ENCODE data around the gene CPAMD8.

The CPAMD8 gene

DNA sequence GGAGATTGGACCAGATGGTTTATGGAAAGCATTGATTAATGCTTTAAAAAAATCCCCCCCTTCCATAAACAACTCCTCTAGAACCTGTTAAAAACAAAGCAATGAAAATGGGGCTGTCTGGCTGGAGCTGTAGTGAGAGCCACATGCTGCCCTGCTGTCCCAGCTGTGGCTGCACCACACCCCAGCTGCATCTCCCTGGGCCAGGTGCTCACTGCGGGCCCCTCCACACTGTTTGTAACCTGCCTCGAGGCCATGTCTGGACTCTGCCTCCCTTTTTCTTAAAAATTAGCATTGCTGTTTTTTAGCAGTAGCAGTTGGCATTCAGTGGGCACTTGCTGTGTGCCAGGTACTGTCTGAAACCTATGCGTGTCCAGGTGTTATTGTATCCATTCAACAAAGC is 153.0 kb downstream of the CPAMD8 start:
- ATAC-seq, result no peak

GRCh38 chr19:16872728-16873127 is 153.9 kb downstream of the CPAMD8 start:
- ATAC-seq (no peak), DNase-seq (no peak)

More for the DNA sequence above, 153.0 kb downstream of the CPAMD8 start:
- no peak for DNase-seq

GRCh38 chr19:16871871-16872270 is 154.7 kb downstream of the CPAMD8 start:
- ATAC-seq, result no peak

GRCh38 chr19:16869331-16869972 is 157.2 kb downstream of the CPAMD8 start:
- ATAC-seq (no peak), DNase-seq (no peak)

More at GRCh38 chr19:16871871-16872270, 154.7 kb downstream of the CPAMD8 start:
- no peak for DNase-seq

- ATAC-seq, result no peak
- DNase-seq, result no peak
Measured at GRCh38 chr19:16868423-16869130, 158.0 kb downstream of the CPAMD8 start.

GRCh38 chr19:16867211-16867610 is 159.4 kb downstream of the CPAMD8 start:
- DNase-seq, result no peak
- ATAC-seq, result no peak

DNA sequence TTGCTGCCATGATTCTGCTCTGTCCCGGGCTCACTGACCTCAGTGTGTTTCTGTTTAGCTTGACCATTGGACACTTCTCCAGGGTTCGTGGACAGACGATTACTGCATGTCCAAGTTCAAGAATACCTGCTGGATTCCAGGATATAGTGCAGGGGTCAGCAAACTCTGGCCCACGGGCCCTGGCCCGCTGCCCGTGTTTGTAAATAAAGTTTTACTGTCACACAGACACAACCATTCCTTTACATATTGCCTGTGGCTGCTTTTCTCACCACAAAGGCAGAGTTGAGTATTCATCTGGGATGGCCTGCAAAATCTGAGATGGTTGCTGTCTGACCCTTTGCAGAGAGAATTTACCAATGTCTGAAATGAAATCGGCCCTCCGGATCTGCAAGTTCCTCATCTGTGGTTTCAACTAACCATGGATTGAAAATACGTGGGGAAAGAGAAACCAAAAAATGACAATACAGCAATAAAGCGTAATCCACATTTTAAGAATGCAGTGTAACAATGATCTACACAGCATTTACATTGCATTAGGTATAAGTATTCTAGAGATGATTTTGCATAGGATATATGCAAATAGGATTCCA is 163.7 kb downstream of the CPAMD8 start:
- DNase-seq (no peak), ATAC-seq (no peak)

- ATAC-seq, result no peak
Measured at GRCh38 chr19:16861834-16862233, 164.8 kb downstream of the CPAMD8 start.

DNA sequence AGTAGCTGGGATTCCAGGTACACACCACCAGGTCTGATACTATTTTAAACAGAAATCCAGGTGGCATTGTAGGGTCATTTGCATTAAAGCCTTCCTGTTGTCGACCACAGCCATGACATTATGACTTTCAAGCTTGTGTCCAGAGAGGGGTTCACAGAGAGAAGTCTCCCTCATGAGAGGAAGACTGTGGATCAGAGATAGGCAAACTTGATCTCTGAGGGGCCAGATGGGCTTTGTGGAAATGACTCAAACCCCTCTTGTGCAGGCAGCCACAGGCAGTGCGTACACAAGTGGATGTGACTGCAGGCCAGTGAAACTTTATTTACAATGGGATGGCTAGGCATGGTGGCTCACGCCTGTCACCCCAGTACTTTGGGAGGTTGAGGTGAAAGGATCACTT is 165.6 kb downstream of the CPAMD8 start:
- DNase-seq, result no peak
- ATAC-seq, result no peak

More at GRCh38 chr19:16861834-16862233, 164.8 kb downstream of the CPAMD8 start:
- no peak for DNase-seq

DNA sequence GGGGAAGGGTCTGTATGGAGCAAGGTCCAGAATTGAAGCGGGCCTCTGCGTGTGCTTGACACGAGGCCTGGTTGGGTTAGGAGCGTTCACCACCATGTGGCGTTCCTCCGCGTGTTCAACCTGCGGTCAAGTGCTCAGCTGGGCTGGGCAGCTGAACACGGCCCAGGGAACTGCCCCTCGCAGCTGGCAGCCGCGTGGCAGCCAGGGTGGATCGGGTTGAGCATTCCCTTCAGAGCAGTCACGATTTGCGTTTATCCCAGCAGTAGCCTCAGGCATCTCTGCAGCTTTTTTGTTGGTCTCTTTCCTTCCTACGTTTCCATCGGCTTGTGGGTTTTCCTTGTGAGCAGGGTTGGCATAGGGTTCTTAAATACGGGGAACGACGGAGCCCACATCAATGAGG is 166.5 kb downstream of the CPAMD8 start:
- ATAC-seq, result no peak

DNA sequence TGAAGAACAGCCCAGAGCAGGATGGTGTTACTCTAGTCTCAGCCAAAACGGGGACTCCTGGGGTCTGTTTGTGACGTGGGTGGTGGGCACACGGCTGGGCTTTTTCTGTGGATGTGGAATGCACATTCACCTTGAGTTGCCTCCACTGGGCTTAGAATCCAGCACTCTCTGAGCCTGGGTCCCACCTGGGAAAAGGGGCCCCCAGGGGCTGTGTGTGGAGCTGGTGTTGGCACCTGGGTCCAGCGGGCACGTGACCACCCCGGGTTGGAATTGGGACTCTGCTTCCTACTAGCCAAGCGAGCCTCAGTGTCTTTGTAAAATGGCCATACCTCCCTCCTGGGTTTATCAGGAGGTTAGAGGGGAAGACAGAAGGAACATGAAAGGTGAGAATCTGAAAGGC is 167.0 kb downstream of the CPAMD8 start:
- ATAC-seq (no peak), DNase-seq (no peak)

More for the DNA sequence above, 166.5 kb downstream of the CPAMD8 start:
- DNase-seq, result no peak

GRCh38 chr19:16856091-16856490 is 170.5 kb downstream of the CPAMD8 start:
- DNase-seq (no peak), ATAC-seq (no peak)

DNA sequence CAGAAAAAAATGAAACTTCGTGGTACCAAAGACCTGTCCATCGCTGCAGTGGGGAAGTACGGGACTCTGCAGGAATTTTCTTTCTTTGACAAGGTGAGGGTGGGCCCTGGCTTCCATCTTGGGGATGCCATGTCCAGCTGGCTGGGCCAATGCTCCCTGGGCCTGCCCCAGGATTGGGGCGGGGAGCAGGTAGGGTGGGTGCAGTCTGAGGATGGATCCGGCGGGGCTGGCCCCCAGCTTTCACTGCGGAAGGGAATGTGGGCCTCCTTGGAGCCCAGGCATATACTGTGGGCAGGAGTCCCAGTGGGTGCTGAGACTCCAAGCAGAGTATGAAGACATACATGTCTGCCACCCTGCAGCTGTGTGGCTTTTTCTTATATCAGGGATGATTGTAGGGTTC is 173.5 kb downstream of the CPAMD8 start:
- ATAC-seq, result no peak
- no peak for DNase-seq

DNA sequence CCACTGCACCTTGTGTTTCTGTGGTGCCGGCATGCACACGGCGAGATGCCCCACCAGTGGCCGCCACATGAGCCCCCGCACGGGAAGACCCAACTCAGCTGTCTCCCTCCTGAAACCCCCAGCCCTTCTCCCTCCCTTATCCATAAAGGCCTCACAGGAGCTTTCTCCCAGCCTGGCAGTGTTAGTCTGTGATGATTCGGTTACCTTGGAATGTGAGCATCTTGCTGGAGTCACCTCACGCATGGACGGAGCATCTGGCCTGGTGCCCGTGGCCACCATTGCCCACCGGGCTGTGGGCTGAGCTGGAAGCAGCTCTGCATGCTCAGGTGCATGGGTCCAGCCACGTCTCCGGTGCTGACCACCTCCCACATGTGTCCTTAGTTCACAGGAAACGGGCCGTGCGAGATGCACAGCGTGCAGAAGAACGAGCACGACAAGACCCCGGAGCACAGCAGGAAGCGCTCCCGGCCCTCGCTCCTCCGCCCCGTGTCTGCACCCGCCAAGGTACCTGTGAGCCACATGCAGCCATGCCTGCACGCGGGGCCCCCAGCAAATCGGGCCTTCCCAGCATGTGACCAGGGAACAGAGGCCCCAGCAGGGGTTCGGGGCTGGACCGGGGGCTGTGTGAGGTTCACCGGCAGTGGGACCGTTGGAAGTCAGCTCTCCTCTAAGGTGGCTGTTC is 175.4 kb downstream of the CPAMD8 start:
- DNase-seq (no peak), ATAC-seq (no peak)

DNA sequence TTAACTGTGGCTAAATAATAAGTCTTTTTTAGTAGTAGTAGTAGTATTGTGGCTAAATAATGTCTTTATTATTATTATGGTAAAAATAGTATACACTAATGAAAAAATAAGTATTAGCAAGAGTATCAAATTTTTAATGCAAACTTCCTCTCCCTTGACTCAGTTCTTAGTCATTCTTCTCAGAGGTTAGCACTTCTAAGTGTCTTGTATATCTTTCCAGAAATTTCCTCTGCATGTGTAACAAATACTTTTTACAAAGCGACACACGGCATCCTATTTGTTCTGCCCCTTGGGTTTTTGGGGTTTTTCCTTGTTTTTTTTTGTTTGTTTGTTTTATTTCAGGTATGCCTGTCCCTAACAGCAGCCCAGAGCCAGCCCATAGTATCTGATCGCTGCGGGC is 176.5 kb downstream of the CPAMD8 start:
- ATAC-seq (no peak), DNase-seq (no peak)

GRCh38 chr19:16849168-16849567 is 177.4 kb downstream of the CPAMD8 start:
- ATAC-seq (no peak), DNase-seq (no peak)

DNA sequence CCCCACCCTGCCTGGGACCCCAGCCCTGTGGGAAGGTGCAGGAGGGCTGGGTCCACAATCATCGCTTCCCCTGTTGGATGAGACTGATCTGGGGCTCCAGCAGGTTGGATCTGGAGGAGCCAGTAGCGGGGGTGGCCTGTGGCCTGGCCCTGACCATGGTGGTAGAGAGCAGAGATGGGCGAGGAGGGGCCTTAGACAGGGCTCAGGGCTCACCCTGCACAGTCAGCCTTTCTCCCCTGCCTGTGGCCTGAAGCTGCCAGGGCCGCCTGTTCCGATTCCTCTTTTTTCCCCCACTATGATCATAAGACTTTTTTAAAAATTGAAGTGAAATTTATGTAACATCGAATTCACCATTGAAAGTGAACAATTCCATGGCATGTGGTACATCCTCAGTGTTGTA is 179.2 kb downstream of the CPAMD8 start:
- ATAC-seq (no peak), DNase-seq (no peak)

GRCh38 chr19:16846901-16847300 is 179.7 kb downstream of the CPAMD8 start:
- ATAC-seq (no peak), DNase-seq (no peak)

Measured in stimulated activated naive CD8-positive, alpha-beta T cell treated with anti-CD3 and anti-CD28 coated beads, Interleukin-15, Interleukin-2, amounts not matched to agents 100 U/mL and 50 U/mL, for 24 hours (primary cell).